IMR-90 (cell line): ENCODE data around the gene ARID4A. TPM values are rescaled to one million over a fixed set of nuclear protein-coding genes. Genes with fewer than 3 reads are reported as not detected.

ENCODE experiments used
- ATAC-seq: fragments of 200-7000 bp; cut with Tn5 transposase; 2 replicates; pipeline ENCODE4 v1.9.1; 2020; ENCODE audit warnings: low read depth, mild to moderate bottlenecking, moderate library complexity
- BruUV-seq: library from RNA; stranded (reverse); fragments of 400-500 nt; replicated peaks from 2 replicates; lab custom pipeline; 2021; lab: Mats Ljungman, UMichigan
- CTCF ChIA-PET: fragments of 300-600 bp; formaldehyde crosslinking; extraction: SDS; loops from one replicate; lab custom pipeline; 2021; ENCODE audit warnings: antibody characterized with exemption; lab: Yijun Ruan, JAX
- POLR2A ChIA-PET: fragments of 300-600 bp; sonication (Branson Sonifier 250); formaldehyde crosslinking; loops from one replicate; lab custom pipeline; 2022; ENCODE audit warnings: antibody characterized with exemption; ENCODE audit not compliant: unreplicated experiment; lab: Charles Lee
- DNase-seq: peaks from one replicate; pipeline ENCODE4 v3.0.0; 2013
- H2AFZ ChIP-seq: replicated peaks from 2 replicates; pipeline ENCODE3; 2013; ENCODE audit warnings: low read length, mild to moderate bottlenecking; ENCODE audit not compliant: poor library complexity
- H2AK5ac ChIP-seq: 2 replicates; pipeline ENCODE4 v1.6.1; 2013; ENCODE audit warnings: low read depth, low read length, inconsistent platforms
- H2AK9ac ChIP-seq: replicated peaks from 2 replicates; pipeline ENCODE3; 2013; ENCODE audit warnings: mild to moderate bottlenecking, low read depth, low read length, moderate library complexity; ENCODE audit not compliant: poor library complexity
- H2BK120ac ChIP-seq: 2 replicates; pipeline ENCODE4 v1.6.1; 2013; ENCODE audit warnings: low read depth, low read length, inconsistent platforms
- H2BK15ac ChIP-seq: 3 replicates; pipeline ENCODE4 v1.6.1; 2013; ENCODE audit warnings: low read depth, low read length, inconsistent platforms
- H2BK20ac ChIP-seq: 2 replicates; pipeline ENCODE4 v1.6.1; 2013; ENCODE audit warnings: low read depth, mild to moderate bottlenecking, inconsistent platforms, low read length, moderate library complexity
- H2BK5ac ChIP-seq: 2 replicates; pipeline ENCODE4 v1.6.1; 2013; ENCODE audit warnings: mild to moderate bottlenecking, low read depth, low read length, inconsistent platforms; ENCODE audit not compliant: poor library complexity, severe bottlenecking
- H3K14ac ChIP-seq: replicated peaks from 2 replicates; pipeline ENCODE4 v1.6.1; 2013; ENCODE audit warnings: low read depth, low read length, inconsistent platforms
- H3K18ac ChIP-seq: 2 replicates; pipeline ENCODE4 v1.6.1; 2013; ENCODE audit warnings: low read depth, low read length, control low read depth
- H3K23ac ChIP-seq: 2 replicates; pipeline ENCODE4 v1.6.1; 2013; ENCODE audit warnings: low read depth, low read length, inconsistent platforms
- H3K27ac ChIP-seq: 2 replicates; pipeline ENCODE4 v1.5.1; 2013; ENCODE audit warnings: mild to moderate bottlenecking, control low read depth, low read length; ENCODE audit not compliant: insufficient read depth
- H3K27me3 ChIP-seq: 2 replicates; pipeline ENCODE4 v1.6.1; 2013; ENCODE audit warnings: low read length; ENCODE audit not compliant: control insufficient read depth, insufficient read depth
- H3K36me3 ChIP-seq: 2 replicates; pipeline ENCODE4 v1.6.1; 2013; ENCODE audit warnings: low read length, mixed read lengths; ENCODE audit not compliant: control insufficient read depth, insufficient read depth
- H3K4ac ChIP-seq: 2 replicates; pipeline ENCODE4 v1.6.1; 2013; ENCODE audit warnings: low read depth, low read length, inconsistent platforms
- H3K4me1 ChIP-seq: 2 replicates; pipeline ENCODE4 v1.6.1; 2013; ENCODE audit warnings: low read length, mixed read lengths; ENCODE audit not compliant: control insufficient read depth, insufficient read depth
- H3K4me2 ChIP-seq: 2 replicates; pipeline ENCODE4 v1.6.1; 2013; ENCODE audit warnings: low read depth, mild to moderate bottlenecking, control low read depth, low read length, moderate library complexity
- H3K4me3 ChIP-seq: 2 replicates; pipeline ENCODE4 v1.5.1; 2013; ENCODE audit warnings: low read depth, mild to moderate bottlenecking, control low read depth, low read length, moderate library complexity; ENCODE audit not compliant: insufficient read depth
- H3K56ac ChIP-seq: 2 replicates; pipeline ENCODE4 v1.6.1; 2013; ENCODE audit warnings: low read length, inconsistent platforms; ENCODE audit not compliant: insufficient read depth; ENCODE audit errors: extremely low read depth
- H3K79me1 ChIP-seq, 2 experiments: 2 replicates each; pipeline ENCODE4 v1.6.1; 2013; ENCODE audit warnings: low read length in 2 of 2, inconsistent platforms in 1 of 2, low read depth in 1 of 2
- H3K9ac ChIP-seq: 2 replicates; pipeline ENCODE4 v1.6.1; 2013; ENCODE audit warnings: low read depth, low read length, control low read depth
- H3K9me1 ChIP-seq: 2 replicates; pipeline ENCODE4 v1.6.1; 2013; ENCODE audit warnings: low read length, inconsistent platforms; ENCODE audit not compliant: insufficient read depth
- H3K9me3 ChIP-seq: 2 replicates; pipeline ENCODE4 v1.6.1; 2013; ENCODE audit warnings: low read length; ENCODE audit not compliant: control insufficient read depth, insufficient read depth
- H4K20me1 ChIP-seq: 2 replicates; pipeline ENCODE4 v1.6.1; 2013; ENCODE audit warnings: low read length, inconsistent platforms; ENCODE audit not compliant: insufficient read depth
- H4K5ac ChIP-seq: 2 replicates; pipeline ENCODE4 v1.6.1; 2013; ENCODE audit warnings: mild to moderate bottlenecking, low read depth, low read length, control low read depth
- H4K8ac ChIP-seq, 2 experiments: 2 replicates each; pipeline ENCODE4 v1.6.1; 2013; ENCODE audit warnings: low read depth in 2 of 2, low read length in 2 of 2, control low read depth in 1 of 2, inconsistent platforms in 1 of 2
- H4K91ac ChIP-seq: 2 replicates; pipeline ENCODE4 v1.6.1; 2013; ENCODE audit warnings: low read depth, low read length, inconsistent platforms; ENCODE audit not compliant: insufficient read depth
- BHLHE40 ChIP-seq: fragments of 150-350 bp; IDR thresholded peaks from 2 replicates; pipeline ENCODE4 v1.6.1; 2016; ENCODE audit warnings: mild to moderate bottlenecking, low read depth, low read length
- CEBPB ChIP-seq: IDR thresholded peaks from 2 replicates; pipeline ENCODE4 v1.6.1; 2012; ENCODE audit warnings: low read depth, low read length, improper control_type of control experiment
- CHD1 ChIP-seq: IDR thresholded peaks from 2 replicates; pipeline ENCODE4 v1.6.1; 2012; ENCODE audit warnings: low read depth, low read length, improper control_type of control experiment
- CTCF ChIP-seq: conservative IDR thresholded peaks from 2 replicates; pipeline ENCODE4 v1.5.1; 2012; ENCODE audit warnings: mild to moderate bottlenecking, low read depth, low read length, improper control_type of control experiment
- FOS ChIP-seq: fragments of 150-350 bp; IDR thresholded peaks from 2 replicates; pipeline ENCODE4 v1.6.1; 2016; ENCODE audit warnings: low read depth, low read length
- MAZ ChIP-seq: IDR thresholded peaks from 2 replicates; pipeline ENCODE4 v1.6.1; 2012; ENCODE audit warnings: low read depth, mild to moderate bottlenecking, low read length, improper control_type of control experiment, moderate library complexity, borderline replicate concordance
- MXI1 ChIP-seq: IDR thresholded peaks from 2 replicates; pipeline ENCODE4 v1.6.1; 2012; ENCODE audit warnings: low read depth, mild to moderate bottlenecking, low read length, moderate library complexity, borderline replicate concordance
- NFE2L2 ChIP-seq: fragments of 150-350 bp; IDR thresholded peaks from 2 replicates; pipeline ENCODE4 v1.6.1; 2016; ENCODE audit warnings: low read depth, mild to moderate bottlenecking, low read length
- POLR2A ChIP-seq: IDR thresholded peaks from 2 replicates; pipeline ENCODE4 v1.6.1; 2012; ENCODE audit warnings: mild to moderate bottlenecking, low read depth, low read length
- RAD21 ChIP-seq: IDR thresholded peaks from 2 replicates; pipeline ENCODE4 v1.6.1; 2012; ENCODE audit warnings: low read length, improper control_type of control experiment
- RFX5 ChIP-seq: IDR thresholded peaks from 2 replicates; pipeline ENCODE4 v1.8.0; 2012; ENCODE audit warnings: low read depth, mild to moderate bottlenecking, low read length, moderate library complexity
- WGBS, 2 experiments: methylation state at CpG; one replicate each; pipeline versions ENCODE4 v1.1.5 to v1.1.7; 2013; ENCODE audit warnings: missing lambda C conversion rate in 2 of 2; ENCODE audit not compliant: insufficient read length in 1 of 2; ENCODE audit errors: extremely low coverage in 2 of 2; 5-methylcytosine and 5-hydroxymethylcytosine counted together
- dilution Hi-C: fragments of 300-500 bp; cut with HindIII; formaldehyde crosslinking; loops from one replicate; pipeline ENCODE4 v1.14.3; 2018; ENCODE audit warnings: low sequenced_read_pairs; ENCODE audit not compliant: unreplicated experiment
- in situ Hi-C: fragments of 300-500 bp; cut with MboI; formaldehyde crosslinking; loops from 3 replicates; pipeline ENCODE4 v1.14.3; 2019; ENCODE audit warnings: low sequenced_read_pairs, inconsistent platforms, mixed read lengths
- intact Hi-C: fragments of 100-400 bp; cut with micrococcal nuclease; formaldehyde crosslinking; loops from 2 replicates; pipeline ENCODE4 v1.10.0; 2022
- polyA plus RNA-seq, 3 experiments: library from polyadenylated mRNA; depleted of rRNA; stranded (reverse); fragments of >200 nt; gene quantifications; 2 replicates each; pipeline ENCODE4 v1.2.3, GENCODE V29; 2012; ENCODE audit warnings: low replicate concordance in 1 of 3
- total RNA-seq: library from RNA; depleted of rRNA; stranded (reverse); fragments of >200 nt; gene quantifications from 2 replicates; pipeline ENCODE4 v1.2.3, GENCODE V29; 2012

The ARID4A gene
- total and polyA plus RNA-seq, 2 of the 4 experiments (the other 2 are of a cell fraction): 3.3 to 3.8 TPM

DNA sequence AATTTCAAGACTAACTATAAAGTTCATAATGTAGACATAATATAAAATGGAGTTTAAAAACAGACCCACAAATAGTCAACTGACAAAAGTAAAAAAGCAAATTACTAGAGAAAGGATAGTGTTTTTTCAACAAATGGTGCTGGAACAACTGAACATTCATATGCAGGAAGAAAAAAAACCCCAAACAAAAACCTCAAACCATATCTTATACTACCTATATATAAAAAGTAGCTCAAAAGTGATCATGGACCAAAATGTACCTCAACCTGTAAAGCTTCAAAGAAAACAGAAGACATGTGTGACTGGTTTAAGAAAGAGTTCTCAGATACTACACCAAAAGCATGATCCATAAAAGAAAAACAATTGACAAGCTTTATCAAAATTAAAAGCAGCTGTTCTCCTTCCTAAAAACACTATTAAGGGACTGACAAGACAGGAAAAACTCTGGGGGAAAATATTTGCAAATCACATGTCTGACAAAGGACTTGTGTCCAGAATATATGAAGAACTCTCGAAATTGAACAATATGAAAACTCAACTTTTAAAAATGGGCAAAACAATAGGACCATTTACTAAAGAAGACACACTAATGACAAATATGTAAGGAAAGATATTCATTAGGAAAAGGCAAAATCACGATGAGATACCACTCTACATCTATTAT, 22.7 kb upstream of the ARID4A start:
- no peak for ATAC-seq
- Histone ChIP-seq H2AK9ac (no peak overlapping the region), H3K27ac (no peak overlapping the region), H2BK120ac (no peak overlapping the region), H3K4me2 (no peak overlapping the region), H3K9ac (no peak overlapping the region), H3K4me3 (no peak overlapping the region), H3K9me3 (no peaks in the 10 kb centered on the region), H2BK15ac (no peak overlapping the region), H3K4me1 (peaks cover 3% of the 10 kb centered on the region; the same call in 1 of the 2 replicates), H2BK5ac (no peak overlapping the region), H2BK20ac (no peak overlapping the region), H3K9me1 (no peaks in the 10 kb centered on the region), H3K18ac (no peak overlapping the region), H3K27me3 (no peaks in the 10 kb centered on the region), H3K79me1 (peaks cover 22 to 60% of the 10 kb centered on the region in 2 experiments), H4K91ac (no peak overlapping the region), H3K36me3 (peaks cover 39% of the 10 kb centered on the region), H4K20me1 (peaks cover 21% of the 10 kb centered on the region), H3K23ac (no peak overlapping the region), H2AFZ (no peak overlapping the region), H3K14ac (no peak overlapping the region), H3K56ac (no peak overlapping the region), H4K8ac (no peak overlapping the region), H3K4ac (no peak overlapping the region), H4K5ac (no peak overlapping the region), H2AK5ac (no peak overlapping the region)
- POLR2A ChIA-PET: no interaction called here
- DNase-seq: no peak
- no CpG with 5 or more reads among the region's 2 CpGs for WGBS, 2 experiments
- CTCF ChIA-PET: interaction anchor here (0.6 kb wide), 1 partner anchor 12 kb away, joined by 3 read pairs; no protein-coding TSS in a partner anchor
- intact Hi-C loops (no loop called here), dilution Hi-C loops (no loop called here), in situ Hi-C loops (no loop called here)
- TF ChIP-seq FOS: no peak
- no peak for TF ChIP-seq CEBPB
- no peak for TF ChIP-seq MXI1
- TF ChIP-seq NFE2L2: no peak
- TF ChIP-seq CHD1: no peak
- no peak for TF ChIP-seq CTCF
- TF ChIP-seq MAZ: no peak
- TF ChIP-seq RFX5: no peak
- no peak for TF ChIP-seq BHLHE40
- TF ChIP-seq POLR2A: no peak
- no peak for TF ChIP-seq RAD21
- no TSS peak for BruUV-seq
